Esophagus muscularis mucosa (tissue), 4 donors: ENCODE results near the gene SCGN.

Experiments used
- CTCF ChIP-seq, 3 experiments: fragments of 200-600 bp in 2 of 3; fragments of 450-650 bp in 1 of 3; sonication (generic) in 2 of 3; IDR thresholded peaks; one replicate each; pipeline ENCODE4 v1.5.1; 2017 to 2019; ENCODE audit warnings: antibody characterized with exemption in 3 of 3, mild to moderate bottlenecking in 2 of 3, moderate library complexity in 1 of 3
- EP300 ChIP-seq: sonication (generic); formaldehyde crosslinking; IDR thresholded peaks from one replicate; pipeline ENCODE4 v1.6.1; 2017; ENCODE audit warnings: antibody characterized with exemption
- POLR2A ChIP-seq: fragments of 450-650 bp; IDR thresholded peaks from one replicate; pipeline ENCODE4 v1.6.1; 2017; ENCODE audit warnings: antibody characterized with exemption, moderate library complexity, mild to moderate bottlenecking, low read depth
- POLR2AphosphoS5 ChIP-seq, 2 donors: sonication (generic); formaldehyde crosslinking; IDR thresholded peaks; one replicate each; pipeline ENCODE4 v1.6.1; 2017; ENCODE audit warnings: antibody characterized with exemption in 2 of 2

DNA sequence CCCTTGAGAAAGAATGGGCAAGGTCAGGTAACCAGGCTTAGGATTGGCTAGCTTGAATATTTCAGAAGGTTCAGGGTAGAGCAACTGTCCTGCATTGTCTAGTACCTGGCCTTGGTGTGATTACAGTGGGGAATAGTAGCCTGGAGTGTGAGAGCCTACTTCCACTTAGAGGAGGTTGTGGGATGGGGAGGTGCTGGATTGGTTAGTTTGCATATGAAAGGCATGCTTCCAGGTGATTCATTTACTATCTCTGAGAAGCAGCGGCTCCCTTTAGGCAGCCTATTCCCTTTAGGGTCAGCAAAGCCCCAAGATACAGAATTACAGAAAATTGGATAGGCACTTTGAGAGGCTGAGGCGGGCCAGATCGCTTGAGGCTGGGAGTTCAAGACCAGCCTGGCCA is 25.0 kb upstream of the SCGN start:
- no peak for TF ChIP-seq POLR2A
- no peak for TF ChIP-seq CTCF (IDR thresholded peaks at IDR 0.05)
- no peak for TF ChIP-seq EP300
- TF ChIP-seq POLR2AphosphoS5 (IDR thresholded peaks at IDR 0.05): no peak
